ENCODE data around the gene ZBTB48.

DNA sequence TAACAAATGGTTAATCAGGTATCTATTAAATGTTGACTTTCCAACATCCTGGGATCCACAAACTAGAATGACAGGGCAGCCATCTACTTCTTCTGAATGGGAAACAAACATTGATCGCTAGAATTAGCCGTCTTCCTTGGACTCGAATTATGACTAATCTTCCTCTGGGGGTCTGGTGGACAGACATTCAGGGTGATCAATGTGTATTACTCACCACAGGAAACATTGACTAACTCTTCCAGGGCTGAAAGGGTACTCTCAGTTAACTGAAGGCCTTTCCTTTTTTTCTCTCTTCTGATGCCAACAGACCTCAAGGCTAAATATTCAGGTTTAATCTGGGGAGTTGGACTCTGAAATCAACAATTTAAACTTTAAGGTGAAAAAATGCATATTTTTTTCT is 35.0 kb upstream of the ZBTB48 start:
- TF ChIP-seq, protein P1, sequence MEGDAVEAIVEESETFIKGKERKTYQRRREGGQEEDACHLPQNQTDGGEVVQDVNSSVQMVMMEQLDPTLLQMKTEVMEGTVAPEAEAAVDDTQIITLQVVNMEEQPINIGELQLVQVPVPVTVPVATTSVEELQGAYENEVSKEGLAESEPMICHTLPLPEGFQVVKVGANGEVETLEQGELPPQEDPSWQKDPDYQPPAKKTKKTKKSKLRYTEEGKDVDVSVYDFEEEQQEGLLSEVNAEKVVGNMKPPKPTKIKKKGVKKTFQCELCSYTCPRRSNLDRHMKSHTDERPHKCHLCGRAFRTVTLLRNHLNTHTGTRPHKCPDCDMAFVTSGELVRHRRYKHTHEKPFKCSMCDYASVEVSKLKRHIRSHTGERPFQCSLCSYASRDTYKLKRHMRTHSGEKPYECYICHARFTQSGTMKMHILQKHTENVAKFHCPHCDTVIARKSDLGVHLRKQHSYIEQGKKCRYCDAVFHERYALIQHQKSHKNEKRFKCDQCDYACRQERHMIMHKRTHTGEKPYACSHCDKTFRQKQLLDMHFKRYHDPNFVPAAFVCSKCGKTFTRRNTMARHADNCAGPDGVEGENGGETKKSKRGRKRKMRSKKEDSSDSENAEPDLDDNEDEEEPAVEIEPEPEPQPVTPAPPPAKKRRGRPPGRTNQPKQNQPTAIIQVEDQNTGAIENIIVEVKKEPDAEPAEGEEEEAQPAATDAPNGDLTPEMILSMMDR (IDR thresholded peaks at IDR 0.05) = no peak
- no peak for TF ChIP-seq POLR2A (IDR thresholded peaks at IDR 0.05)

Data from lower leg skin (tissue), 3 donors.